Measurements from ENCODE around the gene ZFAND6. TPM values are rescaled to one million over a fixed set of nuclear protein-coding genes. Genes with fewer than 3 reads are reported as not detected.

ZFAND6 gene
- total RNA-seq, 1 experiment from 2014 or later, result 89.7 TPM

DNA sequence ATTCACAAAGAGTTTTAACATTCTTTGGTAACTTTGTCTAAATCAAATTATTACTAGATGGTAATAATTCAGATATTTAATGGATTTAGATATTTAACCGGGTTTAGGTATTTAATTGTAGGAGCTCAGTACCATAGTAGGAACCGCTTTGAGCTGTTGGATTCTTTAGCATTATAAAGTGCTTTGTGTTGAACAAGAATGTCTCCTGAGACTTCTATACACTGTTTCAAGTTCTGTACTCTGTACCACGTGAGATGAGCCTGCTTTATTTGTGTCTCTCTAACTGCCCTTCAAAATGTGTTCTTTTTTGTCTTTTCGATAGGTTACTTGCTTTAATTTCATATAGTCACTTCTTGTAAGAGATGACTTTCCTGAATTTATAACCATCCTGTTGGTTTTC is 36.0 kb downstream of the ZFAND6 start:
- Histone ChIP-seq H3K79me2 (ENCODE audit: insufficient read depth, low read length) (peaks cover 8% of the 10 kb centered on the region; the same call in 1 of the 2 replicates), H4K8ac (replicated peaks; ENCODE audit: insufficient read length, low read depth, low read length) (no peak overlapping the region), H3K27me3 (ENCODE audit: insufficient read depth, low read length) (no peaks in the 10 kb centered on the region), H2BK12ac (ENCODE audit: insufficient read length, low read depth, low read length) (no peak overlapping the region), H3K79me1 (ENCODE audit: insufficient read depth, low read depth, low read length, poor library complexity, severe bottlenecking) (peaks cover 5% of the 10 kb centered on the region), H2AFZ (ENCODE audit: low read length) (no peak overlapping the region), H3K56ac (ENCODE audit: insufficient read length, low read depth, low read length) (no peak overlapping the region), H3K23ac (ENCODE audit: insufficient read length, low read depth, low read length) (no peak overlapping the region), H3K23me2 (ENCODE audit: insufficient read length, low read depth, low read length, poor library complexity, severe bottlenecking) (no peaks in the 10 kb centered on the region), H2AK5ac (ENCODE audit: insufficient read length, low read length) (no peak overlapping the region), H3T11ph (ENCODE audit: low read length) (no peak overlapping the region), H4K20me1 (ENCODE audit: control insufficient read depth, insufficient read depth, insufficient read length) (no peaks in the 10 kb centered on the region), H4K5ac (ENCODE audit: insufficient read length, low read depth, low read length) (no peak overlapping the region), H3K9ac (ENCODE audit: extremely low read depth, insufficient read length, low read length) (no peak overlapping the region), H3K18ac (ENCODE audit: insufficient read length, low read depth, low read length) (no peak overlapping the region), H2BK15ac (ENCODE audit: low read depth, low read length) (no peak overlapping the region), H3K14ac (ENCODE audit: insufficient read depth, low read length) (no peak overlapping the region), H2BK5ac (ENCODE audit: insufficient read length, low read length) (no peak overlapping the region), H4K91ac (ENCODE audit: insufficient read length, low read depth, low read length) (no peak overlapping the region), H2BK20ac (ENCODE audit: low read depth, low read length, poor library complexity, severe bottlenecking) (no peak overlapping the region), H3K27ac (ENCODE audit: insufficient read length, low read depth, low read length) (no peak overlapping the region), H3K4me1 (ENCODE audit: insufficient read depth, low read length) (no peaks in the 10 kb centered on the region), H3K9me3 (ENCODE audit: control insufficient read depth, low read depth, low read length) (no peaks in the 10 kb centered on the region), H3K4me2 (ENCODE audit: insufficient read depth, insufficient read length, low read length) (no peak overlapping the region), H2BK120ac (ENCODE audit: low read depth, low read length, poor library complexity, severe bottlenecking) (no peak overlapping the region), H3K4ac (ENCODE audit: low read depth, low read length) (no peak overlapping the region)
- peaks cover 0 to 2% (median 0%) of the 10 kb centered on the region in 3 experiments; a peak in 1 of 7 replicates for H3K36me3 Mint-ChIP-seq (ENCODE audit: insufficient read depth in 1 of 3, low read depth in 3 of 3)
- DNase-seq, result no peak
- H3K4me3 Mint-ChIP-seq, result no peak overlapping the region
- no peaks in the 10 kb centered on the region for H3K27me3 Mint-ChIP-seq (ENCODE audit: low read depth)
- TF ChIP-seq, protein P1, sequence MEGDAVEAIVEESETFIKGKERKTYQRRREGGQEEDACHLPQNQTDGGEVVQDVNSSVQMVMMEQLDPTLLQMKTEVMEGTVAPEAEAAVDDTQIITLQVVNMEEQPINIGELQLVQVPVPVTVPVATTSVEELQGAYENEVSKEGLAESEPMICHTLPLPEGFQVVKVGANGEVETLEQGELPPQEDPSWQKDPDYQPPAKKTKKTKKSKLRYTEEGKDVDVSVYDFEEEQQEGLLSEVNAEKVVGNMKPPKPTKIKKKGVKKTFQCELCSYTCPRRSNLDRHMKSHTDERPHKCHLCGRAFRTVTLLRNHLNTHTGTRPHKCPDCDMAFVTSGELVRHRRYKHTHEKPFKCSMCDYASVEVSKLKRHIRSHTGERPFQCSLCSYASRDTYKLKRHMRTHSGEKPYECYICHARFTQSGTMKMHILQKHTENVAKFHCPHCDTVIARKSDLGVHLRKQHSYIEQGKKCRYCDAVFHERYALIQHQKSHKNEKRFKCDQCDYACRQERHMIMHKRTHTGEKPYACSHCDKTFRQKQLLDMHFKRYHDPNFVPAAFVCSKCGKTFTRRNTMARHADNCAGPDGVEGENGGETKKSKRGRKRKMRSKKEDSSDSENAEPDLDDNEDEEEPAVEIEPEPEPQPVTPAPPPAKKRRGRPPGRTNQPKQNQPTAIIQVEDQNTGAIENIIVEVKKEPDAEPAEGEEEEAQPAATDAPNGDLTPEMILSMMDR (conservative IDR thresholded peaks at IDR 0.05), result no peak
- H3K27ac Mint-ChIP-seq, result no peak overlapping the region
- no CpG with 5 or more reads among the region's 4 CpGs for WGBS (ENCODE audit: extremely low coverage, insufficient read length, low lambda C conversion rate)
- H3K9me3 Mint-ChIP-seq, result no peaks in the 10 kb centered on the region
- peaks cover 12 to 18% of the 10 kb centered on the region in 2 experiments for H3K4me1 Mint-ChIP-seq

Measured in H9 (cell line).